ENCODE results near the gene WBP2.
"Not testable (repeated sequence)": the region's sequence is repeated elsewhere in the genome, so short reads cannot be mapped to it uniquely, and the experiment has no call there.

Gene WBP2

GRCh38 chr17:75888484-75888883 is 33.3 kb upstream of the WBP2 start:
- no peak for DNase-seq (ENCODE audit: low read depth)

- DNase-seq (ENCODE audit: low read depth) = not testable (repeated sequence)
Measured at GRCh38 chr17:75885860-75886259, 30.7 kb upstream of the WBP2 start.

GRCh38 chr17:75885431-75885830 is 30.3 kb upstream of the WBP2 start:
- DNase-seq (ENCODE audit: low read depth) = no peak

GRCh38 chr17:75881678-75882454 is 26.7 kb upstream of the WBP2 start:
- no peak for DNase-seq (ENCODE audit: low read depth)

- no peak for DNase-seq (ENCODE audit: low read depth)
Measured at GRCh38 chr17:75880266-75880665, 25.1 kb upstream of the WBP2 start.

- DNase-seq (ENCODE audit: low read depth) = peak; percentile 45
Measured at GRCh38 chr17:75878174-75878998, 23.3 kb upstream of the WBP2 start, which contains the start of gene TRIM47. TSS of gene TRIM47 (minus strand) at chr17:75878581. CDS start at chr17:75878548, 33 bp downstream.

- DNase-seq (ENCODE audit: low read depth) = peak; percentile 46
Measured at GRCh38 chr17:75877752-75878173, 22.6 kb upstream of the WBP2 start.

- DNase-seq (ENCODE audit: low read depth) = peak; percentile 92
Measured at GRCh38 chr17:75876938-75877751, 22.0 kb upstream of the WBP2 start.

GRCh38 chr17:75876190-75876937 is 21.2 kb upstream of the WBP2 start:
- DNase-seq (ENCODE audit: low read depth) = no peak

- DNase-seq (ENCODE audit: low read depth) = no peak
Measured at GRCh38 chr17:75875940-75876189, 20.7 kb upstream of the WBP2 start.

GRCh38 chr17:75875182-75875939 is 20.2 kb upstream of the WBP2 start:
- no peak for DNase-seq (ENCODE audit: low read depth)

- no peak for DNase-seq (ENCODE audit: low read depth)
Measured at GRCh38 chr17:75874323-75875181, 19.4 kb upstream of the WBP2 start.

- DNase-seq (ENCODE audit: low read depth) = no peak
Measured at GRCh38 chr17:75873587-75874322, 18.6 kb upstream of the WBP2 start.

- DNase-seq (ENCODE audit: low read depth) = peak; percentile 71
Measured at GRCh38 chr17:75872434-75873351, 17.6 kb upstream of the WBP2 start.

GRCh38 chr17:75870228-75870627 is 15.1 kb upstream of the WBP2 start:
- not testable (repeated sequence) for DNase-seq (ENCODE audit: low read depth)

- peak; percentile 85 for DNase-seq (ENCODE audit: low read depth)
Measured at GRCh38 chr17:75869282-75870141, 14.4 kb upstream of the WBP2 start.

GRCh38 chr17:75868730-75869281 is 13.7 kb upstream of the WBP2 start:
- DNase-seq (ENCODE audit: low read depth) = not testable (repeated sequence)

All from amniotic epithelial cell (primary cell).